Hepatocyte (in vitro differentiated cells): ENCODE measurements around the gene MCEE. TPM values are rescaled to one million over a fixed set of nuclear protein-coding genes. Genes with fewer than 3 reads are reported as not detected.
A peak's percentile ranks its signal among the peaks of the same experiment; 100 is the strongest.

Experiments
- DNase-seq: peaks from one replicate; pipeline ENCODE4 v3.0.0-alpha.2; 2016; ENCODE audit warnings: low spot score
- H2AFZ ChIP-seq: fragments of 200-600 bp; sonication (generic); 2 replicates; pipeline ENCODE4 v1.6.0; 2016; ENCODE audit warnings: antibody characterized with exemption, mild to moderate bottlenecking
- H3K27ac ChIP-seq: fragments of 200-600 bp; sonication (generic); 2 replicates; pipeline ENCODE4 v1.5.1; 2016; ENCODE audit warnings: mild to moderate bottlenecking
- H3K27me3 ChIP-seq: fragments of 200-600 bp; sonication (generic); 2 replicates; pipeline ENCODE4 v1.6.1; 2016
- H3K36me3 ChIP-seq: fragments of 200-600 bp; sonication (generic); replicated peaks from 2 replicates; pipeline ENCODE4 v1.5.1; 2016; ENCODE audit warnings: low read depth; ENCODE audit not compliant: insufficient read depth
- H3K4me1 ChIP-seq: fragments of 200-600 bp; sonication (generic); 2 replicates; pipeline ENCODE4 v1.5.1; 2016; ENCODE audit warnings: mild to moderate bottlenecking, moderate library complexity; ENCODE audit not compliant: insufficient read depth
- H3K4me2 ChIP-seq: fragments of 200-600 bp; sonication (generic); 2 replicates; pipeline ENCODE4 v1.6.0; 2016
- H3K4me3 ChIP-seq: fragments of 200-600 bp; sonication (generic); 2 replicates; pipeline ENCODE4 v1.5.1; 2016; ENCODE audit warnings: mild to moderate bottlenecking
- H3K79me2 ChIP-seq: fragments of 200-600 bp; sonication (generic); 2 replicates; pipeline ENCODE4 v1.6.0; 2017; ENCODE audit warnings: mild to moderate bottlenecking
- H3K9me2 ChIP-seq: fragments of 200-600 bp; sonication (generic); replicated peaks from 2 replicates; pipeline ENCODE4 v1.6.0; 2017; ENCODE audit warnings: mild to moderate bottlenecking; ENCODE audit not compliant: insufficient read depth
- H3K9me3 ChIP-seq: fragments of 200-600 bp; sonication (generic); 2 replicates; pipeline ENCODE4 v1.5.1; 2016; ENCODE audit warnings: low read depth, mild to moderate bottlenecking
- H4K20me1 ChIP-seq: fragments of 200-600 bp; sonication (generic); 2 replicates; pipeline ENCODE4 v1.6.0; 2016; ENCODE audit warnings: mild to moderate bottlenecking; ENCODE audit not compliant: insufficient read depth, poor library complexity, severe bottlenecking
- EZH2 ChIP-seq: fragments of 200-600 bp; sonication (generic); IDR thresholded peaks from 2 replicates; pipeline ENCODE4 v1.6.1; 2016; ENCODE audit warnings: antibody characterized with exemption, mild to moderate bottlenecking, borderline replicate concordance
- EZH2phosphoT487 ChIP-seq: fragments of 200-600 bp; sonication (generic); IDR thresholded peaks from one replicate; pipeline ENCODE4 v1.6.1; 2018; ENCODE audit warnings: antibody characterized with exemption, mild to moderate bottlenecking, low read depth, moderate library complexity; ENCODE audit not compliant: unreplicated experiment, severe bottlenecking
- WGBS: methylation state at CpG from one replicate; pipeline ENCODE4 v1.1.6; 2016; ENCODE audit warnings: low lambda C conversion rate; ENCODE audit errors: missing lambda C conversion rate; 5-methylcytosine and 5-hydroxymethylcytosine counted together
- polyA plus RNA-seq: library from polyadenylated mRNA; unstranded; fragments of >200 nt; fragmentation: Nextera tagmentation; extraction: Ambion mirVana; gene quantifications from 2 replicates; pipeline ENCODE4 v1.2.1, GENCODE V29; 2016
- total RNA-seq: library from RNA; depleted of rRNA; stranded (reverse); fragments of >200 nt; gene quantifications from 2 replicates; pipeline ENCODE4 v1.2.3, GENCODE V29; 2014
- TF ChIP-seq, protein P1 (sequence below): fragments of 200-600 bp; sonication (generic); IDR thresholded peaks from 2 replicates; pipeline ENCODE4 v1.5.1; 2016; ENCODE audit warnings: antibody characterized with exemption, mild to moderate bottlenecking; ENCODE audit not compliant: poor library complexity

Gene MCEE
- total and polyA plus RNA-seq, 2 experiments from 2014 or later = 22.3 to 29.3 TPM

DNA sequence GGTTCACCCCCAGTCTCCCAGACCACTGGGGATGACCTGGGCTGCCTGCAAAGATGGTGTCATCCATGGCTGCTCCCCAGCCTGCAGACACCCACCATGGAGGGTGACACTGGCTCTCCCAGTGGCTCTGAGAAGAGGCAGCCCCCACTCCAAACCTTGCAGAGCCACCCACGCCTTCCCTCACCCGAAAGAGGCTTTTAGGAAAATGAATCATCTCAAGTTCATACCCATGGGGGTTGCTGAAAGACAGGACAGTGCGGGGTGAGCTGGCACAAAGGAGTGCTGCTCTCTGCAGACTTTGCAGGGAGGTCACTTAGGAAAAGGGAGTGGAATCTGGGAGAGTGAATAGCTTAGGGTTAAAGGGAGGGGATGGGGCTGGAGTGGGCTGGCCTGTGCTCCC lies 36.8 kb upstream of the MCEE start:
- no peaks in the 10 kb centered on the region for H4K20me1 ChIP-seq
- H3K4me2 ChIP-seq = no peak overlapping the region
- DNase-seq = no peak
- H3K79me2 ChIP-seq = no peaks in the 10 kb centered on the region
- no peaks in the 10 kb centered on the region for H3K27me3 ChIP-seq
- no peaks in the 10 kb centered on the region for H3K36me3 ChIP-seq
- no peaks in the 10 kb centered on the region for H3K9me3 ChIP-seq
- 81% methylated on average over 3 of the region's 3 CpGs for WGBS
- no peak overlapping the region for H3K4me3 ChIP-seq
- no peak overlapping the region for H3K27ac ChIP-seq
- H3K4me1 ChIP-seq = no peaks in the 10 kb centered on the region
- H3K9me2 ChIP-seq = no peaks in the 10 kb centered on the region
- TF ChIP-seq EZH2 = no peak
- TF ChIP-seq, protein P1, sequence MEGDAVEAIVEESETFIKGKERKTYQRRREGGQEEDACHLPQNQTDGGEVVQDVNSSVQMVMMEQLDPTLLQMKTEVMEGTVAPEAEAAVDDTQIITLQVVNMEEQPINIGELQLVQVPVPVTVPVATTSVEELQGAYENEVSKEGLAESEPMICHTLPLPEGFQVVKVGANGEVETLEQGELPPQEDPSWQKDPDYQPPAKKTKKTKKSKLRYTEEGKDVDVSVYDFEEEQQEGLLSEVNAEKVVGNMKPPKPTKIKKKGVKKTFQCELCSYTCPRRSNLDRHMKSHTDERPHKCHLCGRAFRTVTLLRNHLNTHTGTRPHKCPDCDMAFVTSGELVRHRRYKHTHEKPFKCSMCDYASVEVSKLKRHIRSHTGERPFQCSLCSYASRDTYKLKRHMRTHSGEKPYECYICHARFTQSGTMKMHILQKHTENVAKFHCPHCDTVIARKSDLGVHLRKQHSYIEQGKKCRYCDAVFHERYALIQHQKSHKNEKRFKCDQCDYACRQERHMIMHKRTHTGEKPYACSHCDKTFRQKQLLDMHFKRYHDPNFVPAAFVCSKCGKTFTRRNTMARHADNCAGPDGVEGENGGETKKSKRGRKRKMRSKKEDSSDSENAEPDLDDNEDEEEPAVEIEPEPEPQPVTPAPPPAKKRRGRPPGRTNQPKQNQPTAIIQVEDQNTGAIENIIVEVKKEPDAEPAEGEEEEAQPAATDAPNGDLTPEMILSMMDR = no peak
- no peak for TF ChIP-seq EZH2phosphoT487
- no peak overlapping the region for H2AFZ ChIP-seq

DNA sequence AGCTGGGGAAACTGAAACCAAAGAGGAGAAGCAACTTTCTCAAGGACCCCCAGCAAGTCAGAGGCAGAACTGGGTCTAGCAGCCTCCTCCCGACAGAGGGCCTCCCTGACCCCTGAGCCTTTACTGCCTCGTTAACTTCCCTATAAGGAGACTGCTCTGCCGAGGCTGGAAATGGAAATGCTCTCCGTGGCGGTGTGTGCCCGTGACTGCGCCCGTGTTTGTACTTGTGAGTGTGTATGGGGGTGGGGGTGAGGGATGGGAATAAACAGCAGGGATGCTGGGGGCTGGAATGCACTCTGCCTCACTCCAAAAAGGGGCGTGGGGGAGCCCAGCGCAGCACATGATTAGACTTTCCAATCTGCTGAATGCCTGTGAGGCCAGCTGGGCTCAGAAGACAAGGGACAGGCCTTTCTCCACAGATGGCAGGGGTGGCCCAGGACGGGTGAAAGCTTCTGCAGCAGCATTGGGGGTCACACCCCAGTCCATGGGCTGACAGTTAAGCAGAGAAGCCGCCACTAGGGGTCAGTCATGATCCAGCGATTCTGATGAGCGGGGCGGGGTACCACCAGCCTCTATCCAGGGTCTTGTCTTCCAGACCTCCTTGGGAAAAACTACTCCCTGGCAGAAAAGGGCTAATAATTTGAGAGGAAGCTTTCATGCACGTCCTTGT lies 27.2 kb upstream of the MCEE start:
- H3K36me3 ChIP-seq = no peaks in the 10 kb centered on the region
- no peaks in the 10 kb centered on the region for H3K27me3 ChIP-seq
- H3K9me3 ChIP-seq = no peaks in the 10 kb centered on the region
- DNase-seq = peak; percentile 81
- 17% methylated on average over 15 of the region's 16 CpGs for WGBS
- TF ChIP-seq EZH2 (no peak), EZH2phosphoT487 (no peak)
- TF ChIP-seq, protein P1 = peak; percentile 79
- H3K27ac ChIP-seq = no peak overlapping the region
- H3K4me3 ChIP-seq = no peak overlapping the region
- H4K20me1 ChIP-seq = no peaks in the 10 kb centered on the region
- no peaks in the 10 kb centered on the region for H3K79me2 ChIP-seq
- peak overlapping the region; percentile 10 for H3K4me2 ChIP-seq
- H3K9me2 ChIP-seq = no peaks in the 10 kb centered on the region
- no peaks in the 10 kb centered on the region for H3K4me1 ChIP-seq
- no peak overlapping the region for H2AFZ ChIP-seq

DNA sequence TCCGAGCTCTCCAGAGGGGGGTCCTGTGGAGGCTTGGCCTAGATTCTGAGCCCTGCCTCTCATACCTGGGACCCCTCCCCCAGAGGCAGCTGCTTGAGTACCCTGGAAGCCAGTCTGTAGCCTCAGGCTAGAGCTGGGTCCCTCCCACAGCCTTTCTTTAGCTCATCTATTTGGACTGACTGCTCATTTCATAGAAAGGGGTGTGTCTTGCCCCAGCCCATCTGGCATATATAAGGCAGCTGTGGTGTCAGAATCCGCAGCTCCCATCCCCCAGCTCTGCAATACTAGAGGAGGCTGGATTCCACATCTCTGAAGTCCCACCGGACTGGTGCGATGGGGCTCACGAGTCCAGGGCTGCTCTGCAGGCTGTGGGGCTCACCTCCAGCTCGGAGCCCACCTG lies 26.5 kb upstream of the MCEE start:
- no peaks in the 10 kb centered on the region for H3K36me3 ChIP-seq
- DNase-seq = peak; percentile 26
- no peaks in the 10 kb centered on the region for H3K9me3 ChIP-seq
- H3K4me3 ChIP-seq = no peak overlapping the region
- no peaks in the 10 kb centered on the region for H3K79me2 ChIP-seq
- no peak overlapping the region for H3K27ac ChIP-seq
- no peaks in the 10 kb centered on the region for H3K27me3 ChIP-seq
- TF ChIP-seq, protein P1 = no peak
- no peak for TF ChIP-seq EZH2phosphoT487
- H2AFZ ChIP-seq = no peak overlapping the region
- H3K4me2 ChIP-seq = peak overlapping the region; percentile 10
- 64% methylated on average over 6 of the region's 6 CpGs for WGBS
- H4K20me1 ChIP-seq = no peaks in the 10 kb centered on the region
- H3K9me2 ChIP-seq = no peaks in the 10 kb centered on the region
- no peaks in the 10 kb centered on the region for H3K4me1 ChIP-seq

DNA sequence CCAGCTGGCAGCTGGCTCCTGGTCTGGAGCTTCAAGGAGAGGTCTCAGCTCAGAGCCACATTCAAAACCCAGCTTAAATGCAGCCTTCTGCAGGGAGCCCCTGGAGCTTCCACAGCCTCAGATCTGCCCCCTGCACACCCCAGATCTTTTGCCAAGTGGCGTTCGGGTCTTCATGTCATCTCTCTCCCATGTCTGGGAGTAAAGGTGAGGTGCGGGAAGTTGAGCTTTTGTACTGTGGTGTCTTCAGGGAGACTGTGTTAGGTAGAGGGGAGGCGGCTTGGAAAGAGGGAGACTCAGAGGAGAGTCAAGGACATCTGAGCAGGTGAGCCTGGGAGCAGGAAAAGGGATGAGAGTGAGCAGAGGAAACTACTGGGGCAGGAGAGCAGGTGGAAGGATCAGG lies 25.8 kb upstream of the MCEE start:
- no peaks in the 10 kb centered on the region for H4K20me1 ChIP-seq
- no peak overlapping the region for H3K4me3 ChIP-seq
- no peak overlapping the region for H2AFZ ChIP-seq
- no peaks in the 10 kb centered on the region for H3K9me3 ChIP-seq
- no peak for TF ChIP-seq EZH2phosphoT487
- TF ChIP-seq, protein P1 = no peak
- no peak for TF ChIP-seq EZH2
- no peaks in the 10 kb centered on the region for H3K36me3 ChIP-seq
- H3K9me2 ChIP-seq = no peaks in the 10 kb centered on the region
- H3K27ac ChIP-seq = no peak overlapping the region
- no peaks in the 10 kb centered on the region for H3K27me3 ChIP-seq
- no peaks in the 10 kb centered on the region for H3K79me2 ChIP-seq
- DNase-seq = no peak
- no peak overlapping the region for H3K4me2 ChIP-seq
- 87% methylated on average over 4 of the region's 4 CpGs for WGBS
- H3K4me1 ChIP-seq = no peaks in the 10 kb centered on the region
